H1 (cell line): ENCODE results near the gene NUTM1. TPM values are rescaled to one million over a fixed set of nuclear protein-coding genes. Genes with fewer than 3 reads are reported as not detected.
A peak's percentile ranks its signal among the peaks of the same experiment; 100 is the strongest.

Experiments used
- CTCF ChIA-PET: fragments of 300-600 bp; sonication (Branson Sonifier 250); formaldehyde crosslinking; loops from one replicate; lab custom pipeline; 2021; ENCODE audit not compliant: partially characterized antibody; lab: Charles Lee
- POLR2A ChIA-PET: fragments of 300-600 bp; sonication (Branson Sonifier 250); formaldehyde crosslinking; loops from one replicate; lab custom pipeline; 2021; ENCODE audit warnings: inconsistent platforms; ENCODE audit not compliant: partially characterized antibody; lab: Charles Lee
- DNase-seq, 2 experiments: peaks; one replicate each; pipeline versions ENCODE4 v3.0.0 to v3.0.0-alpha.2; 2010 to 2022; ENCODE audit warnings: low spot score in 2 of 2, low read depth in 1 of 2, mixed read lengths in 1 of 2
- FAIRE-seq: peaks from 2 replicates; lab custom pipeline; 2011; peaks lifted over from hg19 to GRCh38; lab: Jason Lieb, UNC
- H2AFZ ChIP-seq: 2 replicates; pipeline ENCODE4 v1.8.1; 2012; ENCODE audit warnings: low read length, inconsistent platforms
- H2AK5ac ChIP-seq: 2 replicates; pipeline ENCODE4 v1.6.1; 2013; ENCODE audit warnings: low read depth, low read length
- H2BK120ac ChIP-seq: replicated peaks from 2 replicates; pipeline ENCODE3; 2013; ENCODE audit warnings: low read depth, low read length, inconsistent platforms
- H2BK12ac ChIP-seq: 2 replicates; pipeline ENCODE4 v1.6.1; 2013; ENCODE audit warnings: low read depth, low read length
- H2BK15ac ChIP-seq: 2 replicates; pipeline ENCODE4 v1.6.1; 2013; ENCODE audit warnings: low read length
- H2BK20ac ChIP-seq: 2 replicates; pipeline ENCODE4 v1.6.1; 2013; ENCODE audit warnings: low read length
- H2BK5ac ChIP-seq: 2 replicates; pipeline ENCODE4 v1.6.1; 2013; ENCODE audit warnings: low read depth, low read length
- H3K14ac ChIP-seq: 2 replicates; pipeline ENCODE4 v1.6.1; 2013; ENCODE audit warnings: inconsistent platforms; ENCODE audit not compliant: insufficient read length
- H3K18ac ChIP-seq: 2 replicates; pipeline ENCODE4 v1.6.1; 2013; ENCODE audit warnings: low read length; ENCODE audit errors: extremely low read depth
- H3K23ac ChIP-seq: 2 replicates; pipeline ENCODE4 v1.6.1; 2013; ENCODE audit warnings: inconsistent platforms; ENCODE audit not compliant: insufficient read length
- H3K23me2 ChIP-seq: 2 replicates; pipeline ENCODE4 v1.6.1; 2013; ENCODE audit warnings: low read depth, low read length
- H3K27ac ChIP-seq: 2 replicates; pipeline ENCODE4 v1.6.1; 2011; ENCODE audit warnings: low read depth, low read length, inconsistent platforms
- H3K27me3 ChIP-seq, 4 experiments: replicated peaks in 1 of 4; 1 replicate in 1 of 4; 2 replicates in 3 of 4; pipeline versions ENCODE4 v1.6.1 to v1.8.1; 2011 to 2013; ENCODE audit warnings: low read length in 3 of 4, mild to moderate bottlenecking in 3 of 4, inconsistent platforms in 2 of 4, mixed read lengths in 2 of 4, moderate library complexity in 1 of 4; ENCODE audit not compliant: control insufficient read depth in 3 of 4, insufficient read depth in 3 of 4; ENCODE audit errors: extremely low read depth in 1 of 4
- H3K36me3 ChIP-seq, 4 experiments: 2 replicates each; pipeline versions ENCODE4 v1.6.1 to v1.8.1; 2011 to 2013; ENCODE audit warnings: mild to moderate bottlenecking in 4 of 4, low read length in 3 of 4, moderate library complexity in 2 of 4, control low read depth in 1 of 4, inconsistent platforms in 1 of 4; ENCODE audit not compliant: insufficient read depth in 4 of 4, control insufficient read depth in 2 of 4
- H3K4ac ChIP-seq: replicated peaks from 2 replicates; pipeline ENCODE3; 2013; ENCODE audit warnings: low read length, low read depth, mixed read lengths, inconsistent platforms; ENCODE audit not compliant: insufficient read length
- H3K4me1 ChIP-seq, 4 experiments: replicated peaks in 1 of 4; 1 replicate in 1 of 4; 2 replicates in 3 of 4; pipeline versions ENCODE4 v1.6.1 to v1.8.1; 2011 to 2013; ENCODE audit warnings: low read length in 3 of 4, inconsistent platforms in 2 of 4, mixed read lengths in 1 of 4; ENCODE audit not compliant: insufficient read depth in 4 of 4, control insufficient read depth in 3 of 4
- H3K4me2 ChIP-seq, 2 experiments: 2 replicates each; pipeline versions ENCODE4 v1.6.1 to v1.8.1; 2011 to 2013; ENCODE audit warnings: low read depth in 2 of 2, low read length in 2 of 2, control low read depth in 1 of 2, inconsistent platforms in 1 of 2, mild to moderate bottlenecking in 1 of 2; ENCODE audit not compliant: insufficient read depth in 1 of 2
- H3K4me3 ChIP-seq, 4 experiments: fragments of 200-600, 300-600 bp in 1 of 4; sonication (generic), shearing (Covaris generic), sonication (Bioruptor Twin) in 1 of 4; 2 replicates each; pipeline versions ENCODE4 v1.5.1 to v1.8.1; 2011 to 2016; ENCODE audit warnings: low read length in 4 of 4, low read depth in 3 of 4, control low read depth in 2 of 4, inconsistent platforms in 2 of 4, mild to moderate bottlenecking in 2 of 4, mixed read lengths in 1 of 4, moderate library complexity in 1 of 4; ENCODE audit not compliant: insufficient read depth in 2 of 4; ENCODE audit errors: extremely low read depth in 1 of 4
- H3K56ac ChIP-seq: replicated peaks from 2 replicates; pipeline ENCODE3; 2013; ENCODE audit warnings: low read depth, mild to moderate bottlenecking, mixed read lengths, low read length, inconsistent platforms; ENCODE audit not compliant: insufficient read length
- H3K79me1 ChIP-seq: 2 replicates; pipeline ENCODE4 v1.6.1; 2013; ENCODE audit warnings: low read depth, low read length, control low read depth
- H3K79me2 ChIP-seq, 2 experiments: 2 replicates each; pipeline versions ENCODE4 v1.6.1 to v1.8.1; 2012 to 2013; ENCODE audit warnings: low read length in 2 of 2, mild to moderate bottlenecking in 2 of 2, inconsistent platforms in 1 of 2; ENCODE audit not compliant: insufficient read depth in 2 of 2, control insufficient read depth in 1 of 2
- H3K9ac ChIP-seq, 4 experiments: replicated peaks in 1 of 4; 1 replicate in 1 of 4; 2 replicates in 3 of 4; pipeline versions ENCODE4 v1.6.1 to v1.8.1; 2011 to 2013; ENCODE audit warnings: low read depth in 3 of 4, low read length in 3 of 4, control low read depth in 2 of 4, mild to moderate bottlenecking in 2 of 4, moderate library complexity in 2 of 4, inconsistent platforms in 1 of 4; ENCODE audit errors: extremely low read depth in 1 of 4
- H3K9me3 ChIP-seq, 2 experiments: 2 replicates each; pipeline versions ENCODE4 v1.6.1 to v1.8.1; 2012 to 2013; ENCODE audit warnings: mild to moderate bottlenecking in 2 of 2, moderate library complexity in 2 of 2, control low read depth in 1 of 2, inconsistent platforms in 1 of 2, low read depth in 1 of 2, low read length in 1 of 2, mixed read lengths in 1 of 2; ENCODE audit not compliant: insufficient read depth in 2 of 2
- H4K20me1 ChIP-seq, 2 experiments: replicated peaks in 1 of 2; 2 replicates each; pipeline versions ENCODE3 to v1.8.1; 2011 to 2013; ENCODE audit warnings: inconsistent platforms in 2 of 2, low read length in 2 of 2, mild to moderate bottlenecking in 1 of 2; ENCODE audit not compliant: insufficient read depth in 2 of 2, control insufficient read depth in 1 of 2
- H4K5ac ChIP-seq: 2 replicates; pipeline ENCODE4 v1.6.1; 2013; ENCODE audit warnings: low read length, low read depth, mixed read lengths, inconsistent platforms; ENCODE audit not compliant: insufficient read length
- H4K8ac ChIP-seq: 2 replicates; pipeline ENCODE4 v1.8.0; 2013; ENCODE audit warnings: mild to moderate bottlenecking, moderate library complexity, low read length, inconsistent platforms; ENCODE audit not compliant: insufficient read depth; ENCODE audit errors: extremely low read depth
- H4K91ac ChIP-seq: replicated peaks from 2 replicates; pipeline ENCODE3; 2013; ENCODE audit warnings: low read length, mixed read lengths, inconsistent platforms; ENCODE audit not compliant: insufficient read length
- CBX5 ChIP-seq: fragments of 300-800, 300-1000 bp; sonication (generic); IDR thresholded peaks from 2 replicates; pipeline ENCODE4 v1.7.1; 2016; ENCODE audit warnings: antibody characterized with exemption, low read length, low read depth
- CBX8 ChIP-seq: fragments of 300-800, 300-1000 bp; sonication (generic); IDR thresholded peaks from 2 replicates; pipeline ENCODE4 v1.7.1; 2016; ENCODE audit warnings: low read depth, low read length, borderline replicate concordance
- FOSL1 ChIP-seq: IDR thresholded peaks from 2 replicates; pipeline ENCODE4 v1.6.1; 2011; ENCODE audit warnings: mild to moderate bottlenecking, low read depth, low read length, moderate library complexity; ENCODE audit not compliant: insufficient read depth
- JUN ChIP-seq: IDR thresholded peaks from 2 replicates; pipeline ENCODE4 v1.6.1; 2011; ENCODE audit warnings: low read depth, mild to moderate bottlenecking, improper control_type of control experiment, low read length
- POLR2AphosphoS5 ChIP-seq: IDR thresholded peaks from 2 replicates; pipeline ENCODE4 v1.6.1; 2011; ENCODE audit warnings: low read depth, low read length
- RAD21 ChIP-seq, 2 experiments: IDR thresholded peaks in 1 of 2; conservative IDR thresholded peaks in 1 of 2; 2 replicates each; pipeline ENCODE4 v1.6.1; 2011; ENCODE audit warnings: low read depth in 2 of 2, low read length in 2 of 2, improper control_type of control experiment in 1 of 2, inconsistent platforms in 1 of 2, mild to moderate bottlenecking in 1 of 2, moderate library complexity in 1 of 2
- SIN3A ChIP-seq, 2 experiments: IDR thresholded peaks in 1 of 2; conservative IDR thresholded peaks in 1 of 2; 2 replicates each; pipeline ENCODE4 v1.6.1; 2011 to 2012; ENCODE audit warnings: low read length in 2 of 2, improper control_type of control experiment in 1 of 2, low read depth in 1 of 2, mild to moderate bottlenecking in 1 of 2
- TBP ChIP-seq: IDR thresholded peaks from 2 replicates; pipeline ENCODE4 v1.6.1; 2011; ENCODE audit warnings: low read depth, low read length, improper control_type of control experiment
- TEAD4 ChIP-seq: IDR thresholded peaks from 2 replicates; pipeline ENCODE4 v1.6.1; 2012; ENCODE audit warnings: low read depth, low read length, inconsistent platforms, mixed read lengths
- WGBS, 2 experiments: shearing (Covaris generic) in 1 of 2; methylation state at CpG; one replicate each; pipeline versions ENCODE4 v1.1.6 to v1.1.7; 2013 to 2015; ENCODE audit warnings: low lambda C conversion rate in 2 of 2, mixed read lengths in 2 of 2, inconsistent platforms in 1 of 2, low coverage in 1 of 2, missing lambda C conversion rate in 1 of 2; ENCODE audit not compliant: insufficient replicate concordance in 2 of 2, insufficient coverage in 1 of 2, insufficient read length in 1 of 2; ENCODE audit errors: extremely low coverage in 1 of 2, missing lambda C conversion rate in 1 of 2; 5-methylcytosine and 5-hydroxymethylcytosine counted together
- polyA plus RNA-seq, 7 experiments: library from polyadenylated mRNA; depleted of rRNA in 3 of 7; stranded (reverse) in 5 of 7; unstranded in 2 of 7; fragments of >200 nt in 5 of 7; fragments of 200-250 nt in 2 of 7; gene quantifications; 1 replicate in 5 of 7; 2 replicates in 1 of 7; 4 replicates in 1 of 7; pipeline versions ENCODE4 v1.2.1 to v1.2.3, GENCODE V29; 2011 to 2013; ENCODE audit warnings: missing spikeins in 2 of 7, mixed read lengths in 2 of 7
- total RNA-seq: library from RNA; stranded (reverse); fragmentation: NEBNext Ultra II Directional; extraction: Animal tissue kit (Norgen Biotek cat#: 25700); gene quantifications from 2 replicates; pipeline ENCODE4 v1.2.1, GENCODE V29; 2021

NUTM1 gene
- total and polyA plus RNA-seq, 2 of the 8 experiments (the other 6 are each of a cell fraction or from before 2014, with no cell fraction given), result 0.39 to 0.60 TPM

GRCh38 chr15:34348735-34349300, 5.7 kb downstream of the NUTM1 start:
- Histone ChIP-seq H3K9me3 (no peaks in the 10 kb centered on the region), H3K18ac (no peak overlapping the region), H3K27me3 (no peaks in the 10 kb centered on the region), H3K4me2 (no peak overlapping the region), H4K5ac (no peak overlapping the region), H4K91ac (no peak overlapping the region), H3K79me1 (no peaks in the 10 kb centered on the region), H3K14ac (no peak overlapping the region), H3K27ac (no peak overlapping the region), H2BK5ac (no peak overlapping the region), H3K56ac (no peak overlapping the region), H4K20me1 (no peaks in the 10 kb centered on the region), H3K9ac (no peak overlapping the region), H3K79me2 (no peaks in the 10 kb centered on the region), H3K4ac (no peak overlapping the region), H2BK20ac (no peak overlapping the region), H3K23ac (no peak overlapping the region), H2BK12ac (no peak overlapping the region), H3K4me1 (peaks cover 8 to 11% (median 10%) of the 10 kb centered on the region in 4 experiments; a peak in 6 of 7 replicates), H2BK15ac (no peak overlapping the region), H4K8ac (no peak overlapping the region), H2BK120ac (no peak overlapping the region), H3K4me3 (no peak overlapping the region), H2AK5ac (no peak overlapping the region)
- POLR2A ChIA-PET, result interaction anchor here (0.9 to 1.5 kb wide), 3 partner anchors 11 to 13 kb away, joined by 3 to 4 read pairs (median 4); partner anchors contain the start of gene SLC12A6
- FAIRE-seq, result no peak
- CTCF ChIA-PET, result interaction anchor here (1.3 to 1.4 kb wide), 2 partner anchors 9 to 10 kb away, joined by 4 read pairs; no protein-coding TSS in a partner anchor
- 79% methylated on average over 1 of the region's 1 CpG; no CpG with 5 or more reads in 1 of the 2 experiments for WGBS, 2 experiments
- DNase-seq, result peak in 1 of 2 experiments; percentile 4
- TF ChIP-seq RAD21 (IDR thresholded peaks at IDR 0.05 in 1 of 2, conservative IDR thresholded peaks at IDR 0.05 in 1 of 2; ENCODE audit: low read depth in 2 of 2, low read length in 2 of 2), result no peak
- no peak for TF ChIP-seq POLR2AphosphoS5
- TF ChIP-seq CBX8, result no peak
- no peak for TF ChIP-seq SIN3A (conservative IDR thresholded peaks at IDR 0.05 in 1 of 2, IDR thresholded peaks at IDR 0.05 in 1 of 2; ENCODE audit: low read depth in 1 of 2, low read length in 2 of 2)
- no peak for TF ChIP-seq TEAD4
- no peak for TF ChIP-seq CBX5
- no peak for TF ChIP-seq JUN
- no peak for TF ChIP-seq TBP
- TF ChIP-seq FOSL1, result no peak
- TF ChIP-seq, all 59 proteins: peak for 0
- Histone ChIP-seq H3K36me3 (no peaks in the 10 kb centered on the region), H3K23me2 (no peaks in the 10 kb centered on the region), H2AFZ (no peak overlapping the region)
